ENCODE measurements around the gene SP140. TPM values are rescaled to one million over a fixed set of nuclear protein-coding genes. Genes with fewer than 3 reads are reported as not detected.
"Not testable (repeated sequence)": the region's sequence is repeated elsewhere in the genome, so short reads cannot be mapped to it uniquely, and the experiment has no call there.

The SP140 gene
- total RNA-seq, 4 donors from 2014 or later: 0.92 to 5.3 (median 2.4) TPM

- no peak for TF ChIP-seq POLR2A (IDR thresholded peaks at IDR 0.05)
- TF ChIP-seq CTCF (IDR thresholded peaks at IDR 0.05): no peak
- 60 to 89% methylated on average over 1 to 6 of the region's 23 CpGs for WGBS, 2 donors
- Histone ChIP-seq H3K27me3 (no peaks in the 10 kb centered on the region), H3K4me1 (no peaks in the 10 kb centered on the region), H3K9me3 (peaks cover 0 to 10% (median 0%) of the 10 kb centered on the region in 3 donors), H3K36me3 (no peaks in the 10 kb centered on the region), H3K27ac (no peak overlapping the region), H3K4me3 (no peak overlapping the region)
- intact Hi-C loops (cut with DNase I): no loop called here
- DNase-seq: no peak
Measured at GRCh38 chr2:230305416-230306275, 80.1 kb downstream of the SP140 start.

- intact Hi-C loops (cut with DNase I): no loop called here
- Histone ChIP-seq H3K27ac (no peak overlapping the region), H3K27me3 (no peaks in the 10 kb centered on the region), H3K4me3 (no peak overlapping the region), H3K9me3 (peaks cover 0 to 10% (median 0%) of the 10 kb centered on the region in 3 donors), H3K4me1 (no peaks in the 10 kb centered on the region), H3K36me3 (no peaks in the 10 kb centered on the region)
- DNase-seq: no peak
- TF ChIP-seq POLR2A (IDR thresholded peaks at IDR 0.05) (no peak), CTCF (IDR thresholded peaks at IDR 0.05) (no peak)
- 70% methylated on average over 2 of the region's 2 CpGs; no CpG with 5 or more reads in 1 of the 2 donors for WGBS, 2 donors
Measured at GRCh38 chr2:230306474-230306873, 80.9 kb downstream of the SP140 start.

GRCh38 chr2:230307485-230307884 lies 81.9 kb downstream of the SP140 start:
- Histone ChIP-seq H3K9me3 (peaks cover 0 to 10% (median 0%) of the 10 kb centered on the region in 3 donors), H3K4me3 (no peak overlapping the region), H3K36me3 (no peaks in the 10 kb centered on the region), H3K27ac (no peak overlapping the region), H3K27me3 (no peaks in the 10 kb centered on the region), H3K4me1 (no peaks in the 10 kb centered on the region)
- intact Hi-C loops (cut with DNase I): no loop called here
- TF ChIP-seq POLR2A (IDR thresholded peaks at IDR 0.05) (no peak), CTCF (IDR thresholded peaks at IDR 0.05) (no peak)
- DNase-seq: no peak
- 93% methylated on average over 2 of the region's 2 CpGs; no CpG with 5 or more reads in 1 of the 2 donors for WGBS, 2 donors

GRCh38 chr2:230308402-230309000 lies 83.0 kb downstream of the SP140 start:
- intact Hi-C loops (cut with DNase I): no loop called here
- 85 to 90% methylated on average over 12 of the region's 12 CpGs for WGBS, 2 donors
- H3K4me1 ChIP-seq: no peaks in the 10 kb centered on the region

GRCh38 chr2:230310792-230311191 lies 85.3 kb downstream of the SP140 start:
- 60 to 86% methylated on average over 1 of the region's 5 CpGs for WGBS, 2 donors
- intact Hi-C loops (cut with DNase I); DNase-seq; H3K27me3 ChIP-seq; H3K27ac ChIP-seq; H3K4me1 ChIP-seq; H3K36me3 ChIP-seq; H3K4me3 ChIP-seq; H3K9me3 ChIP-seq: not testable (repeated sequence)

More at GRCh38 chr2:230308402-230309000, 83.0 kb downstream of the SP140 start:
- H3K27me3 ChIP-seq: no peaks in the 10 kb centered on the region
- no peak for DNase-seq
- H3K27ac ChIP-seq: no peak overlapping the region
- TF ChIP-seq CTCF (IDR thresholded peaks at IDR 0.05) (no peak), POLR2A (IDR thresholded peaks at IDR 0.05) (no peak)
- H3K4me3 ChIP-seq: no peak overlapping the region
- no peaks in the 10 kb centered on the region for H3K36me3 ChIP-seq
- peaks cover 0 to 10% (median 0%) of the 10 kb centered on the region in 3 donors for H3K9me3 ChIP-seq

- H3K36me3 ChIP-seq; H3K4me1 ChIP-seq; DNase-seq; H3K27ac ChIP-seq; H3K4me3 ChIP-seq; H3K27me3 ChIP-seq; intact Hi-C loops (cut with DNase I); H3K9me3 ChIP-seq: not testable (repeated sequence)
- 18% methylated on average over 1 of the region's 1 CpG; no CpG with 5 or more reads in 1 of the 2 donors for WGBS, 2 donors
Measured at GRCh38 chr2:230311634-230312033, 86.1 kb downstream of the SP140 start.
